GM19328 (cell line): ENCODE data around the gene RTP5.

Experiments
- ATAC-seq: cut with Tn5 transposase; IDR thresholded peaks from one replicate; pipeline ENCODE4 v1.9.1; 2021; ENCODE audit warnings: mild to moderate bottlenecking, moderate library complexity; ENCODE audit not compliant: unreplicated experiment

Gene RTP5

GRCh38 chr2:241843321-241844065 is 26.0 kb upstream of the RTP5 start:
- ATAC-seq = no peak

- no peak for ATAC-seq
Measured at GRCh38 chr2:241844066-241844728, 25.3 kb upstream of the RTP5 start.

DNA sequence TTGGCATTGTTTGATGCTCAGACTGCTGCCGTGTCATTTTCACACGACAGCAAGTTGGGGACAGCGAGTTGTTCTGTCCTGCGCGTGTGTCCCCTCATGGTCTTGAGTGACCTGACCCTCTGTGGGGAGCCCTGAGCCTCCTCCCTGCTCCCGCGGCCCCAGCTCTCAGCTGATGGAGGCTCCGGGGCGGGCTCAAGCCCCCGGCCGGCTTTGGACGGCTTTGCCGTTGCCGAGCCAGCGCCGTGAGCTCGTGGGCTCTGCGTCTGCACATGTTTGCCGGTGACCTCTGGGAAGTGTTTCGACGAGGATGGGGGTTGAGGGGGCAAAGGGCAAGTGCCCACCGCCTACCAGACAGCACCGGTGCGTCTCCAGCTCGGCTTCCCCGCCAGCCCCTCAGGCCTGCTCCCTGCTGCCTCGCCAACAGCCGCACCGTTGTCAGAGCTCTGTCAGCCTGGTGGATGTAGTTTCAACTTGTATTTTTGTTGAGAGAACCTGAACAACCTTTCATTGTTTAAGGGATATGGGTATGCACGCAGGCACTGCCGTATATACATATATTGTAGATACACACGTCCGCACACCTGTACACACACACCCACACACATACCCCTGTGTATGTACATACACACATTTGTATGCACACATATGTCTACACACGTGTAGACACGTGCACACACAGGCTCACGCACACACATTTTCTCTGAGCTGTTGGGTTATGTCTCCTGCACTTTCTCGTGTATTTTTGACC is 24.5 kb upstream of the RTP5 start:
- no peak for ATAC-seq

DNA sequence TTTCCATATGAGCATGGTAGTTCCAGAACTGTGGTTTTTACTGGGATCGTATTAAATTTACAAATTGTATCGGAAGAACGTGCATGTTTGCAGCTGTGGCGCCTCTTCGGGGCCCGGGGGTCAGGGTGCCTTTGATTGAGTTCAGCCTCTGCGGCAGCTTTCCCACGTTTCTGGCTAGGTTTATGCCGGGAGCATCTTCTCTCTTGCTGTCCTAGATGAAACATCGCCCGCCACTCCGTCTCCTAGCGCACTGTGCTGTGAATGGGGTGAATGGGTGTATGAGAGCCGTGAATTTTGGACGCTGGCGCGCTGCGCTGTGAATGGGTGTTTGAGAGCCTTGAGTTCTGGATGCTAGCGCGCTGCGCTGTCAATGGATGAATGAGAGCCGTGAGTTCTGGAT is 23.1 kb upstream of the RTP5 start:
- ATAC-seq = no peak

- ATAC-seq = no peak
Measured at GRCh38 chr2:241848761-241849615, 20.5 kb upstream of the RTP5 start.

- no peak for ATAC-seq
Measured at GRCh38 chr2:241849616-241850543, 19.6 kb upstream of the RTP5 start.

DNA sequence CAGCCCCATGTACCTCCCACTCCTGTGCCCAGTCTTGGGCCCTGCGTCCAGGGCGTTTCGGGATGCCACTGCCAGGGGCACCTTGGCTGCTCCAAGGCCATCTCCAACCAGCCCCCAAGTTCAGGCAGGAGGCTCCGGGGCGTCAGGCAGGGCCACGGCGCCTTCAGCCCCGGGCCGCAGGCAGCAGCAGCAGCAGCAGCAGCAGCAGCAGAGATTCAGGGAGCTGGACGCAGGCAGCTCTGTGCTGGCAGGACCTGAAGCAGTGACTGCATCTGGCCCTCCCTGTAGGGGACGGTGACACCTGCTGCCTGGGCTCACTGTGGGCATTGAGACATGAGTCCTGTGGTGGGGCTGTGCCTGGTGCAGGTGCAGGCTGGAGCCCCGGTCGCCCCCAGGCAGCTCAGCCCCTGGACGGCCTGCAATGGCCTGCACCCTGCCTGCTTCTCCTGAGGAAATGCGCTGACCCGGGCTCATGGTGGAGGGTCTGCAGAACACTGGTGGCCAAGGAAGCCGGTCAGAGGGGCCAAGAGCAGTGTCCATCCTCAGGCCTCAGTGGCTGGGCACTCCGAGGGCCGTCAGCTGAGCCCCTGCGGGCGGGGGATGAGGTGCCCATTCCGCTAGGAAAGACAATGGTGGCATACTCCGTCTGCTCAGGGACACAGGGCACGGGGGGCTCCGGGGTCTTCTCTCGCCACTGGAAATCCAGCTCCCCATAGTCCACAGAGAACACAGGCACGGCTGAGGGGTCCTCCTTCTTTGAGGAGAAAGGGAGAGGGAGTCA is 18.8 kb upstream of the RTP5 start:
- ATAC-seq = no peak

GRCh38 chr2:241851325-241852115 is 18.0 kb upstream of the RTP5 start:
- no peak for ATAC-seq

DNA sequence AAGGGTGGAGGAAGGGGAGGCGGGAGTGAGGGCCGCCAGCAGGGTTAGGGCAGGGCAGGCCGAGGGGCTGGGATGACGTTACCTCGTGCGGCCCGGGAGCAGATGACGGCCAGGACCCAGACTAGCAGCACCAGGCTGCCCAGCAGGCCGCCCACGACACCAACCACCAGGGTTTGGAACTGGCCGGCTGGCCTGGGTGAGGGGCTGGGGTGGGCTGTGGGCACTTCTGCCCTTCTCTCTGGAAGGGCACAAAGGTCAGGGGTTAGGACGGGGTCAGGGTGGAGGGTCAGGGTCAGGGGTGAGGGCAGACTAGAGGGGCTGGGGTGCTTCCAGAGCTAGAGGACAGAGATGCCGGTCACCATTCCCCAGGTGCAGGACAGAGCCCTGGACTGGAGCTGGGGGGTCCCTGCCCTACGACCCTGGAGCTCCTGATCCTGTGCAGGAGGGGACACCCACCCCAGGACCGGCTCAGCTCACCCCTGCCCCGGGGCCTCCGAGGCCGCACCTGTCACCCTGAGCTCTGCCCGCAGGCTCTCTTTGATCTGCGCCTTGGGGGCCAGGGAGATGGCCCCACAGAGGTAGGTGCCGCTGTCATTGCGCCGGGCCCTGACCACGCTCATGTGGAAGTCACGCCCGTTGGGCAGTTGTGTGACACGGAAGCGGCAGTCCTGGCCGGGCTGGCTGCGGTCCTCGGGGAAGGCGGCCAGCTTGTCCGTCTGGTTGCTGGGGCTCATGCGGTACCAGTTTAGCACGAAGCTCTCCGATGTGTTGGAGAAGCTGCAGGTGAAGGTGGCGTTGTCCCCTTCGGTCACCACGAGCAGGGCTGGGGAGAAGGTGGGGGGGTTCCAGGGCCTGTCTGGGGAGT is 17.2 kb upstream of the RTP5 start:
- ATAC-seq = no peak

- ATAC-seq = no peak
Measured at GRCh38 chr2:241852981-241853631, 16.4 kb upstream of the RTP5 start.

DNA sequence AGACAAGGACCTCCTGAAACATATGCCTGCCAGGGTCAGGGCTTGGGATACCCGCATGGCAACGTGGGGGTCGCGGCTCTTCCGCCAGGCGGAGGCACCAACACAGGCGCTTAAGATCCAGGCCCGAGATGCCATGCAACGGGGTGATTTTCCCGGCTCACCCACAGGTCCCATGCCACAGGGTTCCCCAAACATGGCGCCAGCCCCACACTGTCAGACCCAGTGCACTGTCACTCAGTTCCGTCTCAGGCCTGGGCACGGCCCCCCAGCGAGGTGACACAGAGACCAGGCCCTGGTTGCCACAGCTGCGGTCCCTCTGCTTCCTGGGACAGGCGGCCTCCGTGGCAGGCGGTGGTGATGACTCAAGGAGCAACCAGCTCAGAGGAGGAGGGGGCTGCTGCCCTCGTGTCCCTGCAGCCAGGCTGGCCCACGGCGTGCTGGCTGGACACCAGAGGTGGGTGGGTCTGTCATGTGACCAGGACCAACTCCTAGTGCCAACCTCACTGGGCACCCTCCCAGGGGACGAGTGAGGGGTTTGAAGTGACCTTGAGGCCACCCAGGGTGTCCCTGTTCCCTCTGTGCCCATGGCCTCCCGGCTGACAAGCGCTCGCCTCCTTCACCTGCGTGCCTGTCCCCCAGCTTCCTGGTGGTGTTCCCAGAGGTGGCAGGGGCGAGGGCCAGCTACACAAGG is 15.7 kb upstream of the RTP5 start:
- ATAC-seq = no peak

- ATAC-seq = no peak
Measured at GRCh38 chr2:241854342-241855244, 14.9 kb upstream of the RTP5 start.

DNA sequence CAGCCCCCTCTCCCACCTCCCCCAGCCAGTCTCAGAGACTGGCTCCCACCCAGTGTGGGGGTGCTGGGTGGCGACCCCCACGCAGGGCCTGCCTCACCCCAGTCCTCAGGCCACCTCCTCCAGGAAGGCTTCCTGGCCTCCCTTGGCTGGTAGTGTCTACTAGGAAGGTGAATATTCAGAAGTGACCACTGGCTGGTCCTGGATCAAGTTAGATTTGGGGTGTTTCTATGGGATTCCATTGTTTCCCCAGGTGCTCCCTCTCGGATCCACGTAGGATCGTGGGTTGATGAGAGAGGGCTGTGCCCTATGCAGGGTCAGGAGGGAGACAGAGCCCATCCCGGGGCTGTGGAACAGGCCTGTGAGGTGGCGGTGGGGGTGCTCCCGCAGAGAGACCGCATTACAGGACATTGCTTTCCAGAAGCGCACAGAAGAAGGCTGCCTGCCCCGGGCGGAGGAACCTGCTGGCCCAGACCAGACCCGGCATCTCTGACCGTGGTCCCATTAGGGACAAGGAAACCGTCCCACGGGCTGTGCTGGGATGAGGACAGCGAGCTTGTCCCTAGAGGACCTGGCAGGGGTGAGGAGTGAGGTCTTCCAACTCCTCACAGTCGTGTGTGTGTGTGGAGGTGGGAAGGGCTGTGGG is 14.2 kb upstream of the RTP5 start:
- no peak for ATAC-seq

DNA sequence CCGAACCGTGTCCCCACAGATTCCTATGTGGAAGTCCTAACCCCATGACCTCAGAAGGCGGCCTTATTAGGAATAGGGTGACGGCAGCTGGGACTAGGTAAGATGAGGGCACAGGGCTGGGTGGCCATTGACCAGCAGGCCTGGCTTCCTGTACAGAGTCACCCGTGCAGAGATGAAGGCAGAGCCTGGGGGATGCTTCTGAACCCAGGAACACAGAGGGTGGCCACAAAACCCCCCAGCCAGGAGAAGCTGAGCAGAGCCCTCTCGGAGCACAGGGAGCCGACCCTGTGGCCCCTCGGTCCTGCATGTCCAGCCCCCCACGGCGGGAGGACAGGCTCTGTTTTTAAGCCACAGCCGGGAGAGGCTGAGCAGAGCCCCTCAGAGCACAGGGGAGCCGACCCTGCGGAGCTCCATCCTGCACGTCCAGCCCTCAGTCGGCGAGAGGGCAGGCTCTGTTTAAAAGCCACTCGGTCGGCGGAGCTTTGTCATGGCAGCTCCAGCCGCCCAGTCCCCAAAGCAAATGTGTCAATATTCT is 13.6 kb upstream of the RTP5 start:
- ATAC-seq = no peak
